M059J (cell line): ENCODE measurements around the gene MTCL1. TPM values are rescaled to one million over a fixed set of nuclear protein-coding genes. Genes with fewer than 3 reads are reported as not detected.
A peak's percentile ranks its signal among the peaks of the same experiment; 100 is the strongest.

Experiments
- DNase-seq: peaks from one replicate; pipeline ENCODE4 v3.0.0-alpha.2; 2012; ENCODE audit warnings: low read depth
- total RNA-seq: library from RNA; depleted of rRNA; stranded (reverse); fragments of >200 nt; shearing (Covaris generic); gene quantifications from 2 replicates; pipeline ENCODE4 v1.2.3, GENCODE V29; 2014; rRNA removed

Gene MTCL1
- total RNA-seq, 1 experiment from 2014 or later, result 28.2 TPM

GRCh38 chr18:8858888-8859511, 153.6 kb downstream of the MTCL1 start:
- peak; percentile 91 for DNase-seq

- DNase-seq, result no peak
Measured at GRCh38 chr18:8860845-8861642, 155.7 kb downstream of the MTCL1 start.

- DNase-seq, result no peak
Measured at GRCh38 chr18:8863427-8863826, 158.1 kb downstream of the MTCL1 start.

GRCh38 chr18:8865934-8866333, 160.6 kb downstream of the MTCL1 start:
- DNase-seq, result no peak

GRCh38 chr18:8866679-8867078, 161.3 kb downstream of the MTCL1 start:
- no peak for DNase-seq

- DNase-seq, result no peak
Measured at GRCh38 chr18:8868276-8868675, 162.9 kb downstream of the MTCL1 start.

GRCh38 chr18:8868779-8869415, 163.5 kb downstream of the MTCL1 start:
- no peak for DNase-seq

GRCh38 chr18:8869696-8870095, 164.3 kb downstream of the MTCL1 start:
- no peak for DNase-seq

GRCh38 chr18:8870528-8870927, 165.2 kb downstream of the MTCL1 start:
- DNase-seq, result peak; percentile 26

- peak; percentile 92 for DNase-seq
Measured at GRCh38 chr18:8871489-8871888, 166.1 kb downstream of the MTCL1 start.

GRCh38 chr18:8874872-8875271, 169.5 kb downstream of the MTCL1 start:
- DNase-seq, result no peak

GRCh38 chr18:8876887-8877286, 171.5 kb downstream of the MTCL1 start:
- no peak for DNase-seq

- DNase-seq, result no peak
Measured at GRCh38 chr18:8881103-8881502, 175.7 kb downstream of the MTCL1 start.

Other genes with a start within 250 kb of the MTCL1 start
- 75.0 and 96.1 TPM in 2 replicates for gene RAB12, start 96.1 kb upstream of the MTCL1 start, total RNA-seq